ENCODE results near the gene CHN1.

CHN1 gene

GRCh38 chr2:174780191-174780840 lies 224.9 kb downstream of the CHN1 start:
- WGBS = 95% methylated on average over 5 of the region's 5 CpGs
- no peak overlapping the region for H3K14ac ChIP-seq (ENCODE audit: low read length in 2 of 2)
- no peak overlapping the region for H2BK5ac ChIP-seq (ENCODE audit: low read depth, low read length, poor library complexity, severe bottlenecking)
- no peak overlapping the region for H4K91ac ChIP-seq (ENCODE audit: low read length)
- H3K27me3 ChIP-seq (ENCODE audit: control insufficient read depth in 1 of 2, insufficient read depth in 1 of 2, low read length in 2 of 2) = no peaks in the 10 kb centered on the region
- H2BK120ac ChIP-seq (ENCODE audit: low read depth, low read length) = no peak overlapping the region
- peaks cover 13% of the 10 kb centered on the region for H3K4me1 ChIP-seq (ENCODE audit: control insufficient read depth, insufficient read depth, low read depth, low read length)
- H2AFZ ChIP-seq (ENCODE audit: low read depth, low read length) = no peak overlapping the region
- no peak overlapping the region for H2BK15ac ChIP-seq (ENCODE audit: low read depth, poor library complexity, severe bottlenecking)
- no peak for DNase-seq
- no peak overlapping the region for H3K4me3 ChIP-seq (ENCODE audit: insufficient read depth in 1 of 2, low read depth in 1 of 2, low read length in 2 of 2)
- H2AK5ac ChIP-seq (ENCODE audit: low read length, severe bottlenecking) = no peak overlapping the region
- H3K9me3 ChIP-seq (ENCODE audit: control insufficient read depth, low read length) = no peaks in the 10 kb centered on the region
- no peak overlapping the region for H4K8ac ChIP-seq (ENCODE audit: low read length)
- no peak overlapping the region for H2BK12ac ChIP-seq (ENCODE audit: low read length in 2 of 2)
- H3K4me2 ChIP-seq (ENCODE audit: low read length, poor library complexity, severe bottlenecking) = no peak overlapping the region
- no peak overlapping the region for H3K9ac ChIP-seq (ENCODE audit: low read length)
- H3K36me3 ChIP-seq (ENCODE audit: control insufficient read depth in 1 of 2, insufficient read depth in 2 of 2, low read depth in 1 of 2, low read length in 2 of 2) = no peaks in the 10 kb centered on the region
- peak overlapping the region in 1 of 2 experiments; percentile 14 for H3K18ac ChIP-seq (ENCODE audit: low read depth in 1 of 2, low read length in 2 of 2)
- no peak overlapping the region for H3K27ac ChIP-seq (ENCODE audit: low read length, poor library complexity, severe bottlenecking)
- no peak overlapping the region for H3K4ac ChIP-seq (ENCODE audit: low read depth in 1 of 2, low read length in 2 of 2)
- H3K23ac ChIP-seq (ENCODE audit: low read length in 2 of 2) = no peak overlapping the region
- H3K79me1 ChIP-seq (replicated peaks; ENCODE audit: low read length, poor library complexity, severe bottlenecking) = no peaks in the 10 kb centered on the region

GRCh38 chr2:174779361-174779928 lies 225.7 kb downstream of the CHN1 start:
- Histone ChIP-seq H2AK5ac (ENCODE audit: low read length, severe bottlenecking) (no peak overlapping the region), H3K79me1 (replicated peaks; ENCODE audit: low read length, poor library complexity, severe bottlenecking) (no peaks in the 10 kb centered on the region), H2BK120ac (ENCODE audit: low read depth, low read length) (peak overlapping the region; percentile 61), H3K9me3 (ENCODE audit: control insufficient read depth, low read length) (no peaks in the 10 kb centered on the region), H2BK15ac (ENCODE audit: low read depth, poor library complexity, severe bottlenecking) (peak overlapping the region; percentile 31), H2BK12ac (ENCODE audit: low read length in 2 of 2) (peak overlapping the region; percentile 76 to 85), H3K4me2 (ENCODE audit: low read length, poor library complexity, severe bottlenecking) (no peak overlapping the region), H4K91ac (ENCODE audit: low read length) (peak overlapping the region; percentile 83), H3K4me3 (ENCODE audit: insufficient read depth in 1 of 2, low read depth in 1 of 2, low read length in 2 of 2) (no peak overlapping the region), H2AFZ (ENCODE audit: low read depth, low read length) (no peak overlapping the region), H3K27me3 (ENCODE audit: control insufficient read depth in 1 of 2, insufficient read depth in 1 of 2, low read length in 2 of 2) (no peaks in the 10 kb centered on the region), H3K9ac (ENCODE audit: low read length) (no peak overlapping the region), H2BK5ac (ENCODE audit: low read depth, low read length, poor library complexity, severe bottlenecking) (no peak overlapping the region), H3K4me1 (ENCODE audit: control insufficient read depth, insufficient read depth, low read depth, low read length) (peaks cover 13% of the 10 kb centered on the region), H4K8ac (ENCODE audit: low read length) (peak overlapping the region; percentile 86), H3K18ac (ENCODE audit: low read depth in 1 of 2, low read length in 2 of 2) (peak overlapping the region; percentile 71 to 75), H3K4ac (ENCODE audit: low read depth in 1 of 2, low read length in 2 of 2) (peak overlapping the region; percentile 38 to 63), H3K36me3 (ENCODE audit: control insufficient read depth in 1 of 2, insufficient read depth in 2 of 2, low read depth in 1 of 2, low read length in 2 of 2) (no peaks in the 10 kb centered on the region), H3K23ac (ENCODE audit: low read length in 2 of 2) (no peak overlapping the region), H3K27ac (ENCODE audit: low read length, poor library complexity, severe bottlenecking) (no peak overlapping the region), H3K14ac (ENCODE audit: low read length in 2 of 2) (no peak overlapping the region)
- peak; percentile 47 for DNase-seq
- WGBS = 51% methylated on average over 5 of the region's 5 CpGs

DNA sequence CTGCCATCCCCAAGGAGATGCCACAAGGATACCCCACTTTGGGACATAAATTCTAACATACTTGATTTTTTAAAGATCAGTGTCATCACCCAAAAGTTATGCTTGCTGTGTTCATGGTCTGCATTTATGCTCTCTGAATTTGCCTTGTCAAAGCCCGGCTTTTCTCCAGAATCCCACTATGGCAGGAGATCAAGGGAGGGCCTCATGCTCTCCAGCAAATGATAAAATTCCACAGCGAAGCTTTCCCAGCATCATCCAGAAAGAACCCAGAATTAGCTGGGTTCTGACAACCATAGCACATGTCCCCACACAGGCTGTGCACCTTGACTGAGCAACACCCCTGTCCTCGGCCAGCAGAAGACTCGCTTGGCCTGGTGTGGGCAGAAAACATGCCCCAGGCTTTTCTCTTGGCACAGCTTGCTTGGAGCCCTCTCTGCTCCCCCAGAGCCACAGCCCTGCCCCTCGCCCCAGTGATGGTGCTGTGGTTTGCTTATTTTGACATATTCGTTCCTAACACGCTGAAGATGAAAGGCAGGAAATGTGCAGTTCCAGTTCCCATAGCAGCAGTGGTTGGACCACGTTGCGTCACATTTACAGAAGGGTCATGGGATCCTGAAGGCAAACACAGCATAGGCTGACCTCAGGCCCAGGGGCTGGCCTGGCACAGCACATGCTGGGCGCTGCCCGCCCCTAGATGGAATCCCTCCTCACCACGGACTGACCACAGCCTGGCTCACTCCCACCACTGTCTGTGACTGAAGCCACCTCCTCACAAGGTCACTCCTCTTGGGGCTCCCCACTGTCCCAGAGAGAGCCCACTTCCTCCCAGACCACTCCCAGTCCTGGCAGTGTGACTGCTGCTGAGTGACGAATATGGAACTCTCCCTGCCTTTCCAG lies 226.8 kb downstream of the CHN1 start:
- peak; percentile 97 for DNase-seq
- Histone ChIP-seq H3K9me3 (ENCODE audit: control insufficient read depth, low read length) (no peaks in the 10 kb centered on the region), H3K79me1 (replicated peaks; ENCODE audit: low read length, poor library complexity, severe bottlenecking) (no peaks in the 10 kb centered on the region), H3K18ac (ENCODE audit: low read depth in 1 of 2, low read length in 2 of 2) (peak overlapping the region; percentile 56 to 82), H2BK5ac (ENCODE audit: low read depth, low read length, poor library complexity, severe bottlenecking) (no peak overlapping the region), H2AFZ (ENCODE audit: low read depth, low read length) (no peak overlapping the region), H3K4ac (ENCODE audit: low read depth in 1 of 2, low read length in 2 of 2) (peak overlapping the region; percentile 61 to 89), H2AK5ac (ENCODE audit: low read length, severe bottlenecking) (no peak overlapping the region), H3K23ac (ENCODE audit: low read length in 2 of 2) (no peak overlapping the region), H3K9ac (ENCODE audit: low read length) (peak overlapping the region; percentile 19), H3K4me2 (ENCODE audit: low read length, poor library complexity, severe bottlenecking) (no peak overlapping the region), H2BK120ac (ENCODE audit: low read depth, low read length) (peak overlapping the region; percentile 61), H2BK12ac (ENCODE audit: low read length in 2 of 2) (peak overlapping the region; percentile 78 to 85), H4K91ac (ENCODE audit: low read length) (peak overlapping the region; percentile 92), H3K27ac (ENCODE audit: low read length, poor library complexity, severe bottlenecking) (no peak overlapping the region), H3K14ac (ENCODE audit: low read length in 2 of 2) (no peak overlapping the region), H4K8ac (ENCODE audit: low read length) (peak overlapping the region; percentile 74), H3K4me3 (ENCODE audit: insufficient read depth in 1 of 2, low read depth in 1 of 2, low read length in 2 of 2) (no peak overlapping the region), H3K4me1 (ENCODE audit: control insufficient read depth, insufficient read depth, low read depth, low read length) (peaks cover 13% of the 10 kb centered on the region), H2BK15ac (ENCODE audit: low read depth, poor library complexity, severe bottlenecking) (peak overlapping the region; percentile 55), H3K36me3 (ENCODE audit: control insufficient read depth in 1 of 2, insufficient read depth in 2 of 2, low read depth in 1 of 2, low read length in 2 of 2) (no peaks in the 10 kb centered on the region), H3K27me3 (ENCODE audit: control insufficient read depth in 1 of 2, insufficient read depth in 1 of 2, low read length in 2 of 2) (no peaks in the 10 kb centered on the region)
- WGBS = 64% methylated on average over 13 of the region's 13 CpGs
